Measurements from ENCODE around the gene JRKL. TPM values are rescaled to one million over a fixed set of nuclear protein-coding genes. Genes with fewer than 3 reads are reported as not detected.
A peak's percentile ranks its signal among the peaks of the same experiment; 100 is the strongest.

Gene JRKL
- total RNA-seq, 1 donor from 2014 or later = 13.4 TPM

- Histone ChIP-seq H3K27ac (ENCODE audit: low read depth, low read length) (no peak overlapping the region), H3K4me2 (ENCODE audit: low read length) (no peak overlapping the region), H3K79me2 (ENCODE audit: insufficient read depth, low read length) (no peaks in the 10 kb centered on the region), H3K36me3 (ENCODE audit: insufficient read depth, low read length) (no peaks in the 10 kb centered on the region), H3K9ac (ENCODE audit: low read length) (no peak overlapping the region), H3K4me3 (ENCODE audit: insufficient read depth, low read depth, low read length) (no peak overlapping the region), H3K27me3 (ENCODE audit: insufficient read depth, low read length) (no peaks in the 10 kb centered on the region), H3K9me3 (ENCODE audit: insufficient read depth, low read depth, low read length) (no peaks in the 10 kb centered on the region), H4K20me1 (ENCODE audit: insufficient read depth, low read length) (no peaks in the 10 kb centered on the region), H3K4me1 (ENCODE audit: insufficient read depth, low read length) (no peaks in the 10 kb centered on the region), H2AFZ (ENCODE audit: low read depth, low read length) (no peak overlapping the region)
- FAIRE-seq (no peak), DNase-seq (ENCODE audit: low read depth) (no peak)
- no peak for TF ChIP-seq CTCF (IDR thresholded peaks at IDR 0.05; ENCODE audit: insufficient read depth, low read depth, low read length)
- TF ChIP-seq EZH2 (IDR thresholded peaks at IDR 0.05; ENCODE audit: insufficient read depth, low read length) = no peak
- Mint-ChIP-seq H3K9me3 (ENCODE audit: unreplicated experiment) (no peaks in the 10 kb centered on the region), H3K27ac (ENCODE audit: unreplicated experiment) (no peak overlapping the region), H3K27me3 (ENCODE audit: low read depth, unreplicated experiment) (no peaks in the 10 kb centered on the region), H3K4me3 (ENCODE audit: unreplicated experiment) (no peak overlapping the region), H3K36me3 (ENCODE audit: low read depth, unreplicated experiment) (no peaks in the 10 kb centered on the region), H3K4me1 (ENCODE audit: low read depth, unreplicated experiment) (peaks cover 4% of the 10 kb centered on the region)
Observed at GRCh38 chr11:96412761-96413381, 23.1 kb downstream of the JRKL start.

- H3K36me3 Mint-ChIP-seq (ENCODE audit: low read depth, unreplicated experiment) = no peaks in the 10 kb centered on the region
- H3K9me3 Mint-ChIP-seq (ENCODE audit: unreplicated experiment) = no peaks in the 10 kb centered on the region
- no peaks in the 10 kb centered on the region for H3K27me3 Mint-ChIP-seq (ENCODE audit: low read depth, unreplicated experiment)
- no peak overlapping the region for H3K27ac Mint-ChIP-seq (ENCODE audit: unreplicated experiment)
- DNase-seq (ENCODE audit: low read depth) (no peak), FAIRE-seq (no peak)
- Histone ChIP-seq H3K79me2 (ENCODE audit: insufficient read depth, low read length) (no peaks in the 10 kb centered on the region), H3K4me2 (ENCODE audit: low read length) (no peak overlapping the region), H3K9me3 (ENCODE audit: insufficient read depth, low read depth, low read length) (no peaks in the 10 kb centered on the region), H4K20me1 (ENCODE audit: insufficient read depth, low read length) (no peaks in the 10 kb centered on the region), H3K27ac (ENCODE audit: low read depth, low read length) (no peak overlapping the region), H3K36me3 (ENCODE audit: insufficient read depth, low read length) (no peaks in the 10 kb centered on the region), H2AFZ (ENCODE audit: low read depth, low read length) (no peak overlapping the region), H3K4me1 (ENCODE audit: insufficient read depth, low read length) (no peaks in the 10 kb centered on the region), H3K9ac (ENCODE audit: low read length) (no peak overlapping the region), H3K27me3 (ENCODE audit: insufficient read depth, low read length) (no peaks in the 10 kb centered on the region), H3K4me3 (ENCODE audit: insufficient read depth, low read depth, low read length) (no peak overlapping the region)
- TF ChIP-seq EZH2 (IDR thresholded peaks at IDR 0.05; ENCODE audit: insufficient read depth, low read length) = no peak
- TF ChIP-seq CTCF (IDR thresholded peaks at IDR 0.05; ENCODE audit: insufficient read depth, low read depth, low read length) = no peak
- H3K4me3 Mint-ChIP-seq (ENCODE audit: unreplicated experiment) = no peak overlapping the region
- H3K4me1 Mint-ChIP-seq (ENCODE audit: low read depth, unreplicated experiment) = peaks cover 4% of the 10 kb centered on the region
Observed at GRCh38 chr11:96413408-96413807, 23.6 kb downstream of the JRKL start.

GRCh38 chr11:96424693-96425092, 34.9 kb downstream of the JRKL start:
- H3K27me3 ChIP-seq (ENCODE audit: insufficient read depth, low read length) = no peaks in the 10 kb centered on the region
- Mint-ChIP-seq H3K27me3 (ENCODE audit: low read depth, unreplicated experiment) (no peaks in the 10 kb centered on the region), H3K36me3 (ENCODE audit: low read depth, unreplicated experiment) (no peaks in the 10 kb centered on the region), H3K9me3 (ENCODE audit: unreplicated experiment) (peaks cover 1% of the 10 kb centered on the region), H3K4me1 (ENCODE audit: low read depth, unreplicated experiment) (peaks cover 3% of the 10 kb centered on the region), H3K27ac (ENCODE audit: unreplicated experiment) (no peak overlapping the region), H3K4me3 (ENCODE audit: unreplicated experiment) (no peak overlapping the region)
- FAIRE-seq (no peak), DNase-seq (ENCODE audit: low read depth) (peak; percentile 58)
- no peaks in the 10 kb centered on the region for H4K20me1 ChIP-seq (ENCODE audit: insufficient read depth, low read length)
- no peak overlapping the region for H3K27ac ChIP-seq (ENCODE audit: low read depth, low read length)
- H3K9me3 ChIP-seq (ENCODE audit: insufficient read depth, low read depth, low read length) = no peaks in the 10 kb centered on the region
- peaks cover 4% of the 10 kb centered on the region for H3K4me1 ChIP-seq (ENCODE audit: insufficient read depth, low read length)
- H3K4me2 ChIP-seq (ENCODE audit: low read length) = no peak overlapping the region
- H3K4me3 ChIP-seq (ENCODE audit: insufficient read depth, low read depth, low read length) = no peak overlapping the region
- no peak for TF ChIP-seq EZH2 (IDR thresholded peaks at IDR 0.05; ENCODE audit: insufficient read depth, low read length)
- no peak for TF ChIP-seq CTCF (IDR thresholded peaks at IDR 0.05; ENCODE audit: insufficient read depth, low read depth, low read length)
- H3K36me3 ChIP-seq (ENCODE audit: insufficient read depth, low read length) = no peaks in the 10 kb centered on the region
- no peak overlapping the region for H3K9ac ChIP-seq (ENCODE audit: low read length)
- H2AFZ ChIP-seq (ENCODE audit: low read depth, low read length) = no peak overlapping the region
- no peaks in the 10 kb centered on the region for H3K79me2 ChIP-seq (ENCODE audit: insufficient read depth, low read length)

All from astrocyte (in vitro differentiated cells and primary cell).